HEK293 (cell line): ENCODE measurements around the gene PCK1.

ENCODE experiments used
- CTCF ChIA-PET: fragments of 350-600 bp; formaldehyde crosslinking; extraction: SDS; loops from one replicate; lab custom pipeline; 2021; ENCODE audit warnings: antibody characterized with exemption; lab: Yijun Ruan, JAX
- POLR2A ChIA-PET: fragments of 300-600 bp; formaldehyde crosslinking; extraction: SDS; loops from one replicate; lab custom pipeline; 2020; ENCODE audit warnings: antibody characterized with exemption, inconsistent platforms; lab: Yijun Ruan, JAX
- H3K27ac ChIP-seq: fragments of 200-500 bp; sonication (Bioruptor generic); 2 replicates; pipeline ENCODE4 v1.5.1; 2014; ENCODE audit warnings: low read depth, low read length, control low read depth, inconsistent platforms; ENCODE audit errors: extremely low read depth
- H3K36me3 ChIP-seq, 2 experiments: fragments of 200-500 bp in 1 of 2; sonication (Bioruptor generic) in 1 of 2; 1 replicate in 1 of 2; 2 replicates in 1 of 2; pipeline ENCODE4 v1.5.1; 2014 to 2017; ENCODE audit warnings: inconsistent platforms in 2 of 2, low read length in 2 of 2; ENCODE audit not compliant: control insufficient read depth in 2 of 2, insufficient read depth in 1 of 2
- H3K4me1 ChIP-seq: fragments of 200-500 bp; sonication (Bioruptor generic); 2 replicates; pipeline ENCODE4 v1.5.1; 2014; ENCODE audit warnings: mild to moderate bottlenecking, low read length, inconsistent platforms; ENCODE audit not compliant: control insufficient read depth, insufficient read depth
- H3K4me3 ChIP-seq: 2 replicates; pipeline ENCODE4 v1.5.1; 2011; ENCODE audit warnings: low read depth, mild to moderate bottlenecking, control low read depth, low read length, moderate library complexity
- H3K9me3 ChIP-seq: fragments of 200-500 bp; sonication (Bioruptor generic); 2 replicates; pipeline ENCODE4 v1.5.1; 2014; ENCODE audit warnings: low read depth, low read length, inconsistent platforms; ENCODE audit not compliant: control insufficient read depth, insufficient read depth
- AEBP2 ChIP-seq: fragments of 450-650 bp; formaldehyde crosslinking; IDR thresholded peaks from 2 replicates; pipeline ENCODE4 v1.5.1; 2016; ENCODE audit warnings: missing biosample characterization, missing genetic modification characterization, borderline replicate concordance
- BCL11A ChIP-seq: fragments of 450-650 bp; formaldehyde crosslinking; IDR thresholded peaks from 2 replicates; pipeline ENCODE4 v1.5.1; 2016; ENCODE audit warnings: low read depth, missing biosample characterization, missing genetic modification characterization
- INSM2 ChIP-seq: fragments of 450-650 bp; formaldehyde crosslinking; IDR thresholded peaks from 2 replicates; pipeline ENCODE4 v1.5.1; 2016; ENCODE audit warnings: missing biosample characterization, missing genetic modification characterization
- MZF1 ChIP-seq: fragments of 450-650 bp; formaldehyde crosslinking; IDR thresholded peaks from 2 replicates; pipeline ENCODE4 v1.5.1; 2017; ENCODE audit warnings: missing biosample characterization, missing genetic modification characterization, borderline replicate concordance
- OVOL3 ChIP-seq: fragments of 450-650 bp; formaldehyde crosslinking; IDR thresholded peaks from 2 replicates; pipeline ENCODE4 v1.5.1; 2016; ENCODE audit warnings: missing biosample characterization, missing genetic modification characterization
- WT1 ChIP-seq: fragments of 450-650 bp; formaldehyde crosslinking; IDR thresholded peaks from 2 replicates; pipeline ENCODE4 v1.5.1; 2016; ENCODE audit warnings: missing biosample characterization, missing genetic modification characterization
- ZBTB1 ChIP-seq: fragments of 450-650 bp; formaldehyde crosslinking; IDR thresholded peaks from 2 replicates; pipeline ENCODE4 v1.5.1; 2016; ENCODE audit warnings: missing biosample characterization, missing genetic modification characterization
- ZBTB48 ChIP-seq: fragments of 450-650 bp; formaldehyde crosslinking; IDR thresholded peaks from 2 replicates; pipeline ENCODE4 v1.5.1; 2016; ENCODE audit warnings: missing biosample characterization, missing genetic modification characterization
- ZBTB6 ChIP-seq: fragments of 450-650 bp; formaldehyde crosslinking; IDR thresholded peaks from 2 replicates; pipeline ENCODE4 v1.5.1; 2017; ENCODE audit warnings: missing biosample characterization, missing genetic modification characterization
- ZNF266 ChIP-seq: fragments of 450-650 bp; formaldehyde crosslinking; IDR thresholded peaks from 2 replicates; pipeline ENCODE4 v1.5.1; 2016; ENCODE audit warnings: missing biosample characterization, missing genetic modification characterization, low read depth
- ZNF292 ChIP-seq: fragments of 450-650 bp; formaldehyde crosslinking; IDR thresholded peaks from 2 replicates; pipeline ENCODE4 v1.5.1; 2016; ENCODE audit warnings: low read depth, missing biosample characterization, missing genetic modification characterization, borderline replicate concordance
- ZNF335 ChIP-seq: fragments of 450-650 bp; formaldehyde crosslinking; conservative IDR thresholded peaks from 2 replicates; pipeline ENCODE4 v1.5.1; 2016; ENCODE audit warnings: missing biosample characterization, missing genetic modification characterization
- ZNF626 ChIP-seq: fragments of 450-650 bp; sonication (Bioruptor Pico); formaldehyde crosslinking; IDR thresholded peaks from 2 replicates; pipeline ENCODE4 v1.5.1; 2018; ENCODE audit warnings: missing biosample characterization, missing genetic modification characterization, inconsistent platforms
- ZNF791 ChIP-seq: fragments of 450-650 bp; formaldehyde crosslinking; IDR thresholded peaks from 2 replicates; pipeline ENCODE4 v1.5.1; 2016; ENCODE audit warnings: missing biosample characterization, missing genetic modification characterization
- ZNF843 ChIP-seq: fragments of 450-650 bp; formaldehyde crosslinking; IDR thresholded peaks from 2 replicates; pipeline ENCODE4 v1.5.1; 2016; ENCODE audit warnings: missing biosample characterization, missing genetic modification characterization
- TF ChIP-seq, protein P1 (sequence below): fragments of 450-650 bp; formaldehyde crosslinking; IDR thresholded peaks from 2 replicates; pipeline ENCODE4 v1.5.1; 2016; ENCODE audit warnings: missing biosample characterization, missing genetic modification characterization
- TF ChIP-seq, protein P2 (sequence below): sonication (generic); formaldehyde crosslinking; IDR thresholded peaks from 2 replicates; pipeline ENCODE4 v1.8.1; 2022; ENCODE audit warnings: mild to moderate bottlenecking, moderate library complexity, missing genetic modification reagents
- TF ChIP-seq, protein P3 (sequence below): fragments of 450-650 bp; formaldehyde crosslinking; IDR thresholded peaks from 2 replicates; pipeline ENCODE4 v1.5.1; 2016; ENCODE audit warnings: missing biosample characterization, missing genetic modification characterization, borderline replicate concordance

The PCK1 gene

GRCh38 chr20:57536771-57537724 lies 23.9 kb upstream of the PCK1 start:
- POLR2A ChIA-PET, result no interaction called here

More at GRCh38 chr20:57536771-57537724, 23.9 kb upstream of the PCK1 start:
- Histone ChIP-seq H3K4me3 (no peak overlapping the region), H3K4me1 (no peaks in the 10 kb centered on the region), H3K9me3 (no peaks in the 10 kb centered on the region), H3K27ac (no peak overlapping the region), H3K36me3 (no peaks in the 10 kb centered on the region)
- CTCF ChIA-PET, result interaction anchor here (0.8 to 1.5 kb wide), 5 partner anchors 7 to 59 kb away, joined by 3 to 4 read pairs (median 3); partner anchors contain the start of gene PCK1
- no peak for TF ChIP-seq ZBTB48 (tag by site-specific recombination)
- TF ChIP-seq, protein P1, sequence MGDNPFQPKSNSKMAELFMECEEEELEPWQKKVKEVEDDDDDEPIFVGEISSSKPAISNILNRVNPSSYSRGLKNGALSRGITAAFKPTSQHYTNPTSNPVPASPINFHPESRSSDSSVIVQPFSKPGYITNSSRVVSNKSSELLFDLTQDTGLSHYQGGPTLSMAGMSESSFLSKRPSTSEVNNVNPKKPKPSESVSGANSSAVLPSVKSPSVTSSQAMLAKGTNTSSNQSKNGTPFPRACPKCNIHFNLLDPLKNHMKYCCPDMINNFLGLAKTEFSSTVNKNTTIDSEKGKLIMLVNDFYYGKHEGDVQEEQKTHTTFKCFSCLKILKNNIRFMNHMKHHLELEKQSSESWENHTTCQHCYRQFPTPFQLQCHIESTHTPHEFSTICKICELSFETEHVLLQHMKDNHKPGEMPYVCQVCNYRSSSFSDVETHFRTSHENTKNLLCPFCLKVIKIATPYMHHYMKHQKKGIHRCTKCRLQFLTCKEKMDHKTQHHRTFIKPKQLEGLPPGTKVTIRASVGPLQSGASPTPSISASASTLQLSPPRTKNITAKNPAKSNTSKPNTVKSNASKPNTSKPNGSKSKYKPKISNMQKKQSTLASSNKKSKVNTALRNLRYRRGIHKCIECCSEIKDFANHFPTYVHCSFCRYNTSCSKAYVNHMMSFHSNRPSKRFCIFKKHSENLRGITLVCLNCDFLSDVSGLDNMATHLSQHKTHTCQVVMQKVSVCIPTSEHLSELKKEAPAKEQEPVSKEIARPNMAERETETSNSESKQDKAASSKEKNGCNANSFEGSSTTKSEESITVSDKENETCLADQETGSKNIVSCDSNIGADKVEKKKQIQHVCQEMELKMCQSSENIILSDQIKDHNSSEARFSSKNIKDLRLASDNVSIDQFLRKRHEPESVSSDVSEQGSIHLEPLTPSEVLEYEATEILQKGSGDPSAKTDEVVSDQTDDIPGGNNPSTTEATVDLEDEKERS, result no peak
- no peak for TF ChIP-seq WT1 (tag by site-specific recombination)
- TF ChIP-seq OVOL3 (tag by site-specific recombination), result no peak
- TF ChIP-seq ZNF843 (tag by site-specific recombination), result no peak
- TF ChIP-seq ZNF335 (tag by site-specific recombination), result no peak
- TF ChIP-seq ZBTB6 (tag by site-specific recombination), result no peak
- no peak for TF ChIP-seq INSM2 (tag by site-specific recombination)
- TF ChIP-seq ZBTB1, result no peak
- TF ChIP-seq ZNF292, result no peak
- TF ChIP-seq ZNF266 (tag by site-specific recombination), result no peak
- no peak for TF ChIP-seq ZNF626 (tag by site-specific recombination)
- no peak for TF ChIP-seq AEBP2 (tag by site-specific recombination)
- TF ChIP-seq, protein P2, sequence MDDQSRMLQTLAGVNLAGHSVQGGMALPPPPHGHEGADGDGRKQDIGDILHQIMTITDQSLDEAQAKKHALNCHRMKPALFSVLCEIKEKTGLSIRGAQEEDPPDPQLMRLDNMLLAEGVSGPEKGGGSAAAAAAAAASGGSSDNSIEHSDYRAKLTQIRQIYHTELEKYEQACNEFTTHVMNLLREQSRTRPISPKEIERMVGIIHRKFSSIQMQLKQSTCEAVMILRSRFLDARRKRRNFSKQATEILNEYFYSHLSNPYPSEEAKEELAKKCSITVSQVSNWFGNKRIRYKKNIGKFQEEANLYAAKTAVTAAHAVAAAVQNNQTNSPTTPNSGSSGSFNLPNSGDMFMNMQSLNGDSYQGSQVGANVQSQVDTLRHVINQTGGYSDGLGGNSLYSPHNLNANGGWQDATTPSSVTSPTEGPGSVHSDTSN, result no peak
- TF ChIP-seq ZNF791, result no peak
- TF ChIP-seq, protein P3, sequence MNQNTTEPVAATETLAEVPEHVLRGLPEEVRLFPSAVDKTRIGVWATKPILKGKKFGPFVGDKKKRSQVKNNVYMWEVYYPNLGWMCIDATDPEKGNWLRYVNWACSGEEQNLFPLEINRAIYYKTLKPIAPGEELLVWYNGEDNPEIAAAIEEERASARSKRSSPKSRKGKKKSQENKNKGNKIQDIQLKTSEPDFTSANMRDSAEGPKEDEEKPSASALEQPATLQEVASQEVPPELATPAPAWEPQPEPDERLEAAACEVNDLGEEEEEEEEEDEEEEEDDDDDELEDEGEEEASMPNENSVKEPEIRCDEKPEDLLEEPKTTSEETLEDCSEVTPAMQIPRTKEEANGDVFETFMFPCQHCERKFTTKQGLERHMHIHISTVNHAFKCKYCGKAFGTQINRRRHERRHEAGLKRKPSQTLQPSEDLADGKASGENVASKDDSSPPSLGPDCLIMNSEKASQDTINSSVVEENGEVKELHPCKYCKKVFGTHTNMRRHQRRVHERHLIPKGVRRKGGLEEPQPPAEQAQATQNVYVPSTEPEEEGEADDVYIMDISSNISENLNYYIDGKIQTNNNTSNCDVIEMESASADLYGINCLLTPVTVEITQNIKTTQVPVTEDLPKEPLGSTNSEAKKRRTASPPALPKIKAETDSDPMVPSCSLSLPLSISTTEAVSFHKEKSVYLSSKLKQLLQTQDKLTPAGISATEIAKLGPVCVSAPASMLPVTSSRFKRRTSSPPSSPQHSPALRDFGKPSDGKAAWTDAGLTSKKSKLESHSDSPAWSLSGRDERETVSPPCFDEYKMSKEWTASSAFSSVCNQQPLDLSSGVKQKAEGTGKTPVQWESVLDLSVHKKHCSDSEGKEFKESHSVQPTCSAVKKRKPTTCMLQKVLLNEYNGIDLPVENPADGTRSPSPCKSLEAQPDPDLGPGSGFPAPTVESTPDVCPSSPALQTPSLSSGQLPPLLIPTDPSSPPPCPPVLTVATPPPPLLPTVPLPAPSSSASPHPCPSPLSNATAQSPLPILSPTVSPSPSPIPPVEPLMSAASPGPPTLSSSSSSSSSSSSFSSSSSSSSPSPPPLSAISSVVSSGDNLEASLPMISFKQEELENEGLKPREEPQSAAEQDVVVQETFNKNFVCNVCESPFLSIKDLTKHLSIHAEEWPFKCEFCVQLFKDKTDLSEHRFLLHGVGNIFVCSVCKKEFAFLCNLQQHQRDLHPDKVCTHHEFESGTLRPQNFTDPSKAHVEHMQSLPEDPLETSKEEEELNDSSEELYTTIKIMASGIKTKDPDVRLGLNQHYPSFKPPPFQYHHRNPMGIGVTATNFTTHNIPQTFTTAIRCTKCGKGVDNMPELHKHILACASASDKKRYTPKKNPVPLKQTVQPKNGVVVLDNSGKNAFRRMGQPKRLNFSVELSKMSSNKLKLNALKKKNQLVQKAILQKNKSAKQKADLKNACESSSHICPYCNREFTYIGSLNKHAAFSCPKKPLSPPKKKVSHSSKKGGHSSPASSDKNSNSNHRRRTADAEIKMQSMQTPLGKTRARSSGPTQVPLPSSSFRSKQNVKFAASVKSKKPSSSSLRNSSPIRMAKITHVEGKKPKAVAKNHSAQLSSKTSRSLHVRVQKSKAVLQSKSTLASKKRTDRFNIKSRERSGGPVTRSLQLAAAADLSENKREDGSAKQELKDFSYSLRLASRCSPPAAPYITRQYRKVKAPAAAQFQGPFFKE, result no peak
- TF ChIP-seq BCL11A (tag by site-specific recombination), result no peak
- no peak for TF ChIP-seq MZF1 (tag by site-specific recombination)
